C4-2B (cell line): ENCODE results near the gene JAKMIP1.

Source experiments
- CTCF ChIP-seq: fragments of 450-650 bp; conservative IDR thresholded peaks from 2 replicates; pipeline ENCODE4 v1.5.1; 2017; ENCODE audit warnings: mild to moderate bottlenecking
- ZFX ChIP-seq: fragments of 450-650 bp; IDR thresholded peaks from 2 replicates; pipeline ENCODE4 v1.6.1; 2017

- TF ChIP-seq CTCF (no peak), ZFX (no peak)
These were observed 39.6 kb upstream of the JAKMIP1 start for GRCh38 chr4:6239968-6240367.
